ENCODE measurements around the gene PDZK1.
"Not testable (repeated sequence)": the region's sequence is repeated elsewhere in the genome, so short reads cannot be mapped to it uniquely, and the experiment has no call there.

The PDZK1 gene

DNA sequence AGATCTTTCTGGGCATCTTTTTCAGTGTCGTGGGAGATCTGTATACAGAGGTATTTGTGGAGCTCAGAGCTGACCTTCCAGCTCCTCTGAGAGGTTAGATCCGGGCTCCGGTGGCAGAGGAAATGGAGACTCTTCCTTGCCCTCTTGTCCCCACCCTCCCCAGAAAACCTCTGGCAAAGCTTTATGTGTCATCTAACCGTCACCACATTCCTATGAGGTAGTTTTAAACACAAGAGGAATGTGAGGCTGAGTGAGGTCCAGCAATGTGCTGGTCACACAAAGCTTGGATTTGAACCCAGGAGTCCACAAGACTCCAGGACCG lies 13.3 kb upstream of the PDZK1 start:
- Histone ChIP-seq H3K4me3 (ENCODE audit: low read length) (no peak overlapping the region), H3K27me3 (ENCODE audit: insufficient read depth, low read length) (no peaks in the 10 kb centered on the region), H3K9me3 (ENCODE audit: low read length) (no peaks in the 10 kb centered on the region), H3K4me1 (ENCODE audit: insufficient read depth, low read length) (peaks cover 14% of the 10 kb centered on the region), H2AFZ (ENCODE audit: low read depth, low read length) (no peak overlapping the region), H3K36me3 (ENCODE audit: insufficient read depth, low read length) (no peaks in the 10 kb centered on the region)

DNA sequence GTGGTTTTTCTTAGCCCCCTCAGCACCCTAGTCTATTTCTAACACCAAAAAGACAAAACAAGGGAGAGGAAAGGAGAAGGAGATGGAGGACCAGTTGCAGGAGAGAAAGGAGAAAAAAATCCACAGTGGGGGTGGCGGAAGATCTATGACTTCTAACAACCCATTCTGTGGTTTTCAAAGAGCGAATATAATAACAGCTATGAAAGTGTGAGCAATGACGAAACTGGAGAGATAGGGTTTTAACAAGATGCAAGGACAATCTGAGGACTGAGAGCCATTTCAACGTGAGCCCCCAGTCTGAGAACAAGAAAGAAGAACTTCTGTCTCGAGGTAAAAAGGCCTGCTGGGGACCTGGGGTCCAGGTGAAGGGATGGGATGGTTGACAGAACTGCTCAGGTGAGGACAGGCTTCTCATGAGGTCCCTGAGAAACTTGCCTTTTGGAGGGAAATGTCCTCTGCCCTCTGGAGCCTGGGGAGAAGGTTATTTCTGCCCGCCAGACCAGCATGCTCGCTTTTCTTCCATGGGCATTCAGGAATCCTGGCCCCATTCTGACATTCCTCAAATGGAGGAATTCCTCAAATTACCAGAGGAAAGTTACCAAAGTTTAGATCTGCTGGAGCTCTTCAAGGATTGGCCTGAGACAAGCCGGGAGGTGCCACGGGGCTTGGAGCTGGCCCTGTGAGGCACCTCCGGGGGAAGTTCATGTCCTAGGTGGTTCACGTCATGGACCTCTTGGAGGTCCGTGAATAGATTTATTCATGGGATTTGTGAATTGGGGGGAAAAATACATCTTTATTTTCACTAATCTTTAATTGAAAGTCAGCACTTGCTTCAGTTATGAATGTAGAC lies 12.3 kb upstream of the PDZK1 start, which contains the start of gene CD160:
CD160 (plus strand) TSS at position 270 of the 850 bp plus-strand sequence. CDS start 8,829 bp downstream, outside the sequence.
- H3K4me3 ChIP-seq (ENCODE audit: low read length), result no peak within 1 kb of the TSS

DNA sequence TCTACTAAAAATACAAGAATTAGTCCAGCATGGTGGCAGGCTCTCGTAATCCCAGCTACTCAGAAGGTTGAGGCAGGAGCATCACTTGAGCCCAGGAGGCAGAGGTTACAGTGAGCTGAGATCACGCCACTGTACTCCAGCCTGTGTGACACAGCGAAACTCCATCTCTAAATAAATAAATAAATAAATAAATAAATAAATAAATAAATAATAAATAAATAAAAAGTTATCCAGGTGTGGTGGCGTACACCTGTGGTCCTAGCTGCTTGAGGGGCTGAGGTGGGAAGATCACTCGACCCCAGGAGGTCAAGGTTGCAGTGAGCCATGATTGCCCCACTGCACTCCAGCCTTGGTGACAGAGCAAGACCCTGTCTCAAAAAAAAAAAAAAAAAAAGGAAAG lies 11.3 kb upstream of the PDZK1 start:
- not testable (repeated sequence) for H3K27me3 ChIP-seq (ENCODE audit: insufficient read depth, low read length); H3K9me3 ChIP-seq (ENCODE audit: low read length); H3K4me3 ChIP-seq (ENCODE audit: low read length); H3K36me3 ChIP-seq (ENCODE audit: insufficient read depth, low read length); H2AFZ ChIP-seq (ENCODE audit: low read depth, low read length)
- H3K4me1 ChIP-seq (ENCODE audit: insufficient read depth, low read length), result peaks cover 14% of the 10 kb centered on the region

More for the DNA sequence above, 12.3 kb upstream of the PDZK1 start, which contains the start of gene CD160:
- Histone ChIP-seq H3K36me3 (ENCODE audit: insufficient read depth, low read length) (no peaks in the 10 kb centered on the region), H3K9me3 (ENCODE audit: low read length) (no peaks in the 10 kb centered on the region), H2AFZ (ENCODE audit: low read depth, low read length) (no peak within 1 kb of the TSS), H3K4me1 (ENCODE audit: insufficient read depth, low read length) (peaks cover 14% of the 10 kb centered on the region), H3K27me3 (ENCODE audit: insufficient read depth, low read length) (no peaks in the 10 kb centered on the region)

DNA sequence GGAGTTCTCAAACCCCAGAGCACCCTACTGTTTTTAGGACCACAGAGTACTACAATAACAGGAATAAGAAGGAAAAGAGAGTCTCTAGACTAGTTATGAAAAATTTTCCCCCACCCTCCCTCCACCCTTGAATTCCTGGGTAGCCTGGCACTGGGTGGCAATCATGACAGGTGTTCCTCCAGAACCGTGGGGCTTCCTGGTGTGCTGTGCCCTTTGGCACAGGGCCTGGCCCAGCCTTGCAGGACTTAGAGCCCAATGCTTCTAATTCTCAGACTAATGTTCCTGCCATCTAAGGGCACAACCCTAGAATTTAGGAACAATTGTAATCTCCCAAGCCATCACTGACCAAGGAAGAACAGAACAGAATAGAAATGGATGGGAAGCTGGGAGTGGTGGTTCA lies 10.7 kb upstream of the PDZK1 start:
- Histone ChIP-seq H3K36me3 (ENCODE audit: insufficient read depth, low read length) (no peaks in the 10 kb centered on the region), H3K4me3 (ENCODE audit: low read length) (no peak overlapping the region), H2AFZ (ENCODE audit: low read depth, low read length) (no peak overlapping the region), H3K9me3 (ENCODE audit: low read length) (no peaks in the 10 kb centered on the region), H3K27me3 (ENCODE audit: insufficient read depth, low read length) (no peaks in the 10 kb centered on the region), H3K4me1 (ENCODE audit: insufficient read depth, low read length) (peaks cover 14% of the 10 kb centered on the region)

DNA sequence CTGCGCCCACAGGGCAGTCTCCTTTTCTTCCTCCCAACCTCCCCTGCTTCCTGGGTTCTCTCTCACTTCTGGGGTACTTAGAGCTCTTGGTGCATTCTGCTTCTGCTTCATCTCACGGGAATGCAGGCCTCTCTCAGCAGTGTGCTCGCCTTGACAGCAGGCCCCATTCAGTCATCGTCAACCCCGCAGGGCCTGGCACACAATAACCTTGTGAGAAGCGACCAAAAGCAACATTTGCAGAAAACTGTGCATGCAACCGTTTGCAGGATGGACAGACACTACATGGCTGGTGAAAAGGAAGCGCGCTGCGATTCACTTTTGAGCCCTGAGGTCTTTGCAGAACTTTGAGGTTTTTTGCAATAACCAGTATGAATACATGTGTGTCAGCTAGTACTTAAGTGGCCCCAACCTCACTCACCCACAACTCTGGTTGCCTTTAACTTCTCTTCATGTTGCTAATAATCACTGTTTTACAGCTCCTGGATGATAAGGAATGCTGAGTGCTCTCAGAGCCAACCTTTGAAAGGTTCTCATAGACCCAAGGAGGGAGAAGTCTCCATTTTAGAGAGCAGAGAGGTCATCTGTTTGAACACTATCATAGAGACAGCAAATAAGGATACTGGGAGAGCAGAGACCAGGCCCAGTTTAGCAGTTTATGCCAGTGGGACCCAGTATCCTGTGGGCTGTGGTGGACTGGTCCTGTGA lies 9.6 kb upstream of the PDZK1 start:
- H2AFZ ChIP-seq (ENCODE audit: low read depth, low read length), result peak overlapping the region; percentile 47
- peaks cover 14% of the 10 kb centered on the region for H3K4me1 ChIP-seq (ENCODE audit: insufficient read depth, low read length)
- H3K4me3 ChIP-seq (ENCODE audit: low read length), result no peak overlapping the region
- H3K27me3 ChIP-seq (ENCODE audit: insufficient read depth, low read length), result no peaks in the 10 kb centered on the region
- H3K9me3 ChIP-seq (ENCODE audit: low read length), result no peaks in the 10 kb centered on the region
- H3K36me3 ChIP-seq (ENCODE audit: insufficient read depth, low read length), result no peaks in the 10 kb centered on the region

DNA sequence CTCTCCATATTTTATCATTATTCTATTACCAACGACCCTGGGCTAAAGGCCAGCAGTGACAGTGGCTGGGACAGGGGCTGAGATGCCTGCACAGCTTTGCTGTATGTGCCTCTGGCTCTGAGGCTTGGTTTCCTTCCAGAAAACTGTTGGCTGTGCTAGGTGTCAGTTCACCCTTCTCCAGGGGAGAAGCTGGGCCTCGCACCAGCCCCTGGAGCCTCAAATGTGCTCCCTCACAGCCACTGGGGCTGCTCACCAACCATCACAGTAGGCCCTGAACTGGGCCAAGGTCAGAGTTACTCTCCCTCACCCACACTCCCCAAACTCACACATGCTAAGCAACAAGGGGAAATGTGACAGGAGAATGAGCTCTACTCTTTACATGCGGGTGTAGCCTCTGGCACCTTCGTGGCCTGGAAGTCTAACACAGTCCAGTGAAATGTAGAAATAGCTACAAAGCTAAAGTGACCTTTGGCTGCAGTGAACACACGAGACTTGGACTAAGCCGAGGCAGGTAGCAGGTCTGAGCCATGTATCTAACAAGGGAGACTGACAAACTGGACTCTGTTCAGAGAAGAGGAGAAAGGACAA lies 7.5 kb upstream of the PDZK1 start:
- H3K4me1 ChIP-seq (ENCODE audit: insufficient read depth, low read length), result peaks cover 10% of the 10 kb centered on the region
- no peak overlapping the region for H2AFZ ChIP-seq (ENCODE audit: low read depth, low read length)
- no peaks in the 10 kb centered on the region for H3K27me3 ChIP-seq (ENCODE audit: insufficient read depth, low read length)
- no peak overlapping the region for H3K4me3 ChIP-seq (ENCODE audit: low read length)
- no peaks in the 10 kb centered on the region for H3K9me3 ChIP-seq (ENCODE audit: low read length)
- H3K36me3 ChIP-seq (ENCODE audit: insufficient read depth, low read length), result no peaks in the 10 kb centered on the region

DNA sequence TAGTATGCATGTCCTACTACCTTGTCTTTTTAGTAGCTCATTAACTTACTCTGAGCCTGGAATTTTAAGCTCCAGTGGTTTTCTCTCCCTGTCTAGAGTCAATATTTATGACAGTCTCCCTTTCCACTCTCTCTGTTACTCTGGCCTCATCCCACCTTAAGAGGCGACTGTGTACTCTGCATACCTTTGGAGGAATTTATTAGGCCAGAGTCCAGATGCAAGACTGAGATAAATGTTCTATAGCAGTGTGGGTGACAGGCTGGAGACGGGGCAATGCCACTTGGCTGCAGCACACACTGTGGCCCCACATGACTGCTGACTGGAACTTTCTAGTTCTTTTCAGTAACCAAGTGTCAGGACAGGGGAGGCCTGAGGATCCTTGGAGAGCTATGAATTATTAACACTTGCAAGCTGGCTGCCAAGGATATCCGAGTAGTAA lies 4.1 kb upstream of the PDZK1 start:
- peaks cover under 1% of the 10 kb centered on the region for H3K4me1 ChIP-seq (ENCODE audit: insufficient read depth, low read length)
- no peak overlapping the region for H2AFZ ChIP-seq (ENCODE audit: low read depth, low read length)
- H3K9me3 ChIP-seq (ENCODE audit: low read length), result no peaks in the 10 kb centered on the region
- no peaks in the 10 kb centered on the region for H3K36me3 ChIP-seq (ENCODE audit: insufficient read depth, low read length)
- no peak overlapping the region for H3K4me3 ChIP-seq (ENCODE audit: low read length)
- no peaks in the 10 kb centered on the region for H3K27me3 ChIP-seq (ENCODE audit: insufficient read depth, low read length)

DNA sequence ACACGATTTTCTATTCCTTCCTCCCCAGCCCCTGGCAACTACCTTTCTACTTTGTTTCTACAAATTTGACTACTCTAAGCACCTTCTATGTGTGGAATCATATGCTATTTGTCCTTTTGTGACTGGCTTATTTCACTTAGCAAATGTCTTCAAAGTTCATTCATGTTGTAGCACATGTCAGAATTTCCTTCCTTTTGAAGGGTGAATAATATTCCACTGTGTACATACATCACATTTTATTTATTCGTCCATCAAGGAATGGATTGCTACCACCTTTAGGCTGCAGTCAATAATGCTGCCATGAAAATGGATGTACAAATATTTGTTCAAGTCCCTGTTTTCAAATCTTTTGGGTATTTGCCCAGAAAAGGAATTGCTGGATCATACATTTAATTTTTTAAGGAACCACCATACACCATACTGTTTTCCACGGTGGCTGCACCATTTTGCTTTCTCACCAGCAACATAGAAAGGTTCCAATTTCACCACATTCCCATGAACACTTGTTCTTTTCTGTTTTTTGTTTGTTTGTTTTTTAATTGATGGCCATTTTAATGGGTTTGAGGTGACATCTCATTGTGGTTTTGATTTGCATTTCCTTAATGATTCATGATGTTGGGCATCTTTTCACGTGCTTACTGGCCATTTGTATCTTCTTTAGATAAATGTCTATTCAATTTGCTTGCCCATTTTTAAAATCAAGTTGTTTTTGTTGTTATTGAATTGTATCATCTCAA lies 3.3 kb upstream of the PDZK1 start:
- Histone ChIP-seq H3K9me3 (ENCODE audit: low read length) (no peaks in the 10 kb centered on the region), H3K4me1 (ENCODE audit: insufficient read depth, low read length) (no peaks in the 10 kb centered on the region), H2AFZ (ENCODE audit: low read depth, low read length) (no peak overlapping the region), H3K27me3 (ENCODE audit: insufficient read depth, low read length) (no peaks in the 10 kb centered on the region), H3K36me3 (ENCODE audit: insufficient read depth, low read length) (no peaks in the 10 kb centered on the region), H3K4me3 (ENCODE audit: low read length) (no peak overlapping the region)

DNA sequence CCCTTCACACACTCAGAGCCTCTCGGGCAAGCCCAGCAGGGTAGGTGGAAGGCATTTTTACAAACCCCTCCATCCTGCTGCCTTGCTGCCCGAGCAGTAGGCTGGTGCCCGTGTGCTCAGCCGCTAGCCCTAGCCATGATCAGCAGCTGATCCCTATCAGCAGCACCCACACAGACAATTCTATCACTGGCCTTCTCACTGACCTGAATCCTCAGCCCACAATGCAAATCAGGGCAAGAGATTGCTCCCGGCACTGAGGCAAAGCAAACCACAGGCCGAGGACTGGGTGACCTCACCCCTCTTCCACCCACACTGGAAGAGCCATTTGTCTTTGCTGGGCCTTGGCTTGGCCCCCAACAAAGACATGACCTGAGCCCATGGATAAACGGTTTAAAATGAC lies 895 bp upstream of the PDZK1 start:
- no peaks in the 10 kb centered on the region for H3K9me3 ChIP-seq (ENCODE audit: low read length)
- no peaks in the 10 kb centered on the region for H3K27me3 ChIP-seq (ENCODE audit: insufficient read depth, low read length)
- H3K4me3 ChIP-seq (ENCODE audit: low read length), result no peak overlapping the region
- no peak overlapping the region for H2AFZ ChIP-seq (ENCODE audit: low read depth, low read length)
- H3K36me3 ChIP-seq (ENCODE audit: insufficient read depth, low read length), result no peaks in the 10 kb centered on the region
- H3K4me1 ChIP-seq (ENCODE audit: insufficient read depth, low read length), result no peaks in the 10 kb centered on the region

DNA sequence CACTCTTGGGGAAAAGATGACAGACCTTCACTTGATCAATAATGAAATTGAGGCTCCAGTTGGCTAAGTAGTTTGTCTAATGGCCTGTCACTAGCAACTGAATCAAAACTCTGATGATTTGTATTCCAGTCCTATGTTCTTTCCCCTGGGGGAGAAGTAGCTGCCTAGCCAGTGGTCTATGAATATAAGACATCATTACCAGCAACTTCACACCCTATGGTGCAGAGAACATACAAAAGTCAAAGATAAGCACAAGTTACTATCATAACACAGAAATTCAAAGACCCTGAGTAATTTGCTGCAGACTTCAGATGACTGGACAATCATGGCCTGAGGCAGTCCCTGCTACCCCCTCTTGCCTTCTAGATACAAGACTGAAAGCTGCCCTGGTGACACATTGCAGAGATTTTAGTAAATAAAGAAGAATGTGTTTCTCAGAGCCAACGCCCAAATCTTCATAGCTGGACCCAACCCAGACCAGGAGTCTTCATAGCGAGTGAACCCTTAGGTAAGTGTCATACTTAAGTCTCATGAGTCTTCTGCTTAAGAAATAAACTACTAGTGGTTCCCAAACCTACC lies 993 bp downstream of the PDZK1 start:
- no peaks in the 10 kb centered on the region for H3K36me3 ChIP-seq (ENCODE audit: insufficient read depth, low read length)
- no peak overlapping the region for H3K4me3 ChIP-seq (ENCODE audit: low read length)
- no peaks in the 10 kb centered on the region for H3K4me1 ChIP-seq (ENCODE audit: insufficient read depth, low read length)
- H3K9me3 ChIP-seq (ENCODE audit: low read length), result no peaks in the 10 kb centered on the region
- no peak overlapping the region for H2AFZ ChIP-seq (ENCODE audit: low read depth, low read length)
- no peaks in the 10 kb centered on the region for H3K27me3 ChIP-seq (ENCODE audit: insufficient read depth, low read length)

DNA sequence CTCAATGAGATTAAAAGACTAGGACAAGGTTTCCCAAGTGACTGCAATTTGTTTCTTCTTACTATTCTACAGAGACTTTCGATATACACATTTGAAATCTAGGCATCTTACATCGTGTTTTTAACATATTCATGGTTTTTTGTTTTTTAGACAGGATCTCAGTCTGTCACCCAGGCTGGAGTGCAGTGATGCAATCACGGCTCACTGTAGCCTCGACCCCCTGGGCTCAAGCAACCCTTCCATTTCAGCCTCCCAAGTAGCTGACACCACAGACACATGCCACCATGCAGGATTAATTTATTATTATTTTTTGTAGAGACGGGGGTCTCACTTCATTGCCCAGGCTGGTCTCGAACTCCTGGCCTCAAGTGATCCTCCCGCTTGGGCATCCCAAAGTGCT lies 1.5 kb downstream of the PDZK1 start:
- H3K36me3 ChIP-seq (ENCODE audit: insufficient read depth, low read length), result no peaks in the 10 kb centered on the region
- H3K4me1 ChIP-seq (ENCODE audit: insufficient read depth, low read length), result no peaks in the 10 kb centered on the region
- no peak overlapping the region for H3K4me3 ChIP-seq (ENCODE audit: low read length)
- no peaks in the 10 kb centered on the region for H3K27me3 ChIP-seq (ENCODE audit: insufficient read depth, low read length)
- no peak overlapping the region for H2AFZ ChIP-seq (ENCODE audit: low read depth, low read length)
- no peaks in the 10 kb centered on the region for H3K9me3 ChIP-seq (ENCODE audit: low read length)

DNA sequence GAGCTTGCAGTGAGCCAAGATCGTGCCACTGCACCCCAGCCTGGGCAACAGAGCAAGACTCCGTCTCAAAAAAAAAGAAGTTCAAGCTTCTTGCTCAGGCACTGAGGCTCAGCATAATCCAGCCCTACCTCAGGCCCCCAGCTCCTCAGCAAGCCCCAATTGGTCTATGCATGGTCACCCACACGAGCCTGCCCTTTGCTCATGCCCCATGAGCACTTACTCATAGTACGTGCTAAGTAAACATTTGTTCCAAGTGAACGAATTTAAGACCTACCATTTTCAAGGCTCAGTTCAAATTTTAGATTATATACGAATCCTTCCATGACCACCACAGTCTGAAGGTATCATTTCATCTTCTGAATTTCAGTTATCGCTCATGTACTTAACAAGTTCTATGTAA lies 4.3 kb downstream of the PDZK1 start:
- Histone ChIP-seq H3K4me1 (ENCODE audit: insufficient read depth, low read length) (no peaks in the 10 kb centered on the region), H3K9me3 (ENCODE audit: low read length) (no peaks in the 10 kb centered on the region), H3K4me3 (ENCODE audit: low read length) (no peak overlapping the region), H2AFZ (ENCODE audit: low read depth, low read length) (no peak overlapping the region), H3K36me3 (ENCODE audit: insufficient read depth, low read length) (no peaks in the 10 kb centered on the region), H3K27me3 (ENCODE audit: insufficient read depth, low read length) (no peaks in the 10 kb centered on the region)
